Epithelial cell of esophagus (primary cell): ENCODE data around the gene DGKB.
A peak's percentile ranks its signal among the peaks of the same experiment; 100 is the strongest.
"Not testable (repeated sequence)": the region's sequence is repeated elsewhere in the genome, so short reads cannot be mapped to it uniquely, and the experiment has no call there.

Experiments
- DNase-seq: peaks from one replicate; pipeline ENCODE4 v3.0.0; 2010; ENCODE audit warnings: low read depth
- H3K4me3 ChIP-seq: 2 replicates; pipeline ENCODE4 v1.5.1; 2011; ENCODE audit warnings: mild to moderate bottlenecking, low read length, control low read depth
- CTCF ChIP-seq: IDR thresholded peaks from 2 replicates; pipeline ENCODE4 v1.5.1; 2011; ENCODE audit warnings: low read depth, mild to moderate bottlenecking, low read length, control low read depth, inconsistent platforms; ENCODE audit not compliant: insufficient read depth; ENCODE audit errors: missing control alignments

Gene DGKB

GRCh38 chr7:14292737-14293136 lies 609.8 kb downstream of the DGKB start:
- TF ChIP-seq CTCF = no peak
- H3K4me3 ChIP-seq = no peak overlapping the region
- DNase-seq = no peak

- DNase-seq = no peak
- no peak overlapping the region for H3K4me3 ChIP-seq
- no peak for TF ChIP-seq CTCF
These were observed 612.6 kb downstream of the DGKB start for GRCh38 chr7:14289957-14290356.

- TF ChIP-seq CTCF = no peak
- DNase-seq = no peak
- H3K4me3 ChIP-seq = no peak overlapping the region
These were observed 613.9 kb downstream of the DGKB start for GRCh38 chr7:14288701-14289100.

- TF ChIP-seq CTCF = no peak
- DNase-seq = no peak
- no peak overlapping the region for H3K4me3 ChIP-seq
These were observed 615.2 kb downstream of the DGKB start for GRCh38 chr7:14287398-14287797.

- DNase-seq = peak; percentile 35
These were observed 616.5 kb downstream of the DGKB start for GRCh38 chr7:14286036-14286435.

GRCh38 chr7:14279065-14279871 lies 623.3 kb downstream of the DGKB start:
- H3K4me3 ChIP-seq, DNase-seq: not testable (repeated sequence)

More at GRCh38 chr7:14286036-14286435, 616.5 kb downstream of the DGKB start:
- no peak for TF ChIP-seq CTCF
- H3K4me3 ChIP-seq = no peak overlapping the region

GRCh38 chr7:14275356-14275755 lies 627.2 kb downstream of the DGKB start:
- no peak for DNase-seq
- no peak overlapping the region for H3K4me3 ChIP-seq
- TF ChIP-seq CTCF = no peak

GRCh38 chr7:14271441-14271840 lies 631.1 kb downstream of the DGKB start:
- TF ChIP-seq CTCF = no peak
- no peak for DNase-seq

More at GRCh38 chr7:14271441-14271840, 631.1 kb downstream of the DGKB start:
- no peak overlapping the region for H3K4me3 ChIP-seq
